ENCODE results near the gene ZNF592.

Gene ZNF592

DNA sequence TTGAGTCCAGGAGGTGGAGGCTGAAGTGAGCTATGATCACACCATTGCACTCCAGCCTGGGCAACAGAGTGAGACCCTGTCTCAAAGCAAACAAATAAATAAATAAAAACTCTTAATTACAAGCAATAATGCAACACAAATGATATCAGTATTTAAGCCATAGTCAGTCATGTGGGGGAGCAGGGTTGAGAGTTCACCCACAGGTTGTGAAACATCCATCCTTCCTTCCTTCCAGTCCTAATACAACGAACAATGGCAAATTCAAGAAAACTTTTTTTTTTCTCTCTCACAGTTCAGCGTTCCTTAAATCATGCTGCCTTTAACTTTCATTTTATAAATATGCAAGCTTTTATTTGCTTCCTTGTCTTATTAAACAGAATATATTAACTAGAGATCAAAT lies 24.1 kb downstream of the ZNF592 start:
- Histone ChIP-seq H3K4me1 (ENCODE audit: control insufficient read depth in 1 of 2, insufficient read depth in 1 of 2, low read depth in 1 of 2, low read length in 1 of 2) (peaks cover 27 to 44% of the 10 kb centered on the region in 2 experiments), H3K27me3 (no peaks in the 10 kb centered on the region), H3K36me3 (peaks cover 27% of the 10 kb centered on the region), H3K9me3 (no peaks in the 10 kb centered on the region), H3K27ac (peak overlapping the region; percentile 64), H3K4me3 (ENCODE audit: low read depth in 1 of 2, low read length in 1 of 2) (no peak overlapping the region)
- TF ChIP-seq, protein P1, sequence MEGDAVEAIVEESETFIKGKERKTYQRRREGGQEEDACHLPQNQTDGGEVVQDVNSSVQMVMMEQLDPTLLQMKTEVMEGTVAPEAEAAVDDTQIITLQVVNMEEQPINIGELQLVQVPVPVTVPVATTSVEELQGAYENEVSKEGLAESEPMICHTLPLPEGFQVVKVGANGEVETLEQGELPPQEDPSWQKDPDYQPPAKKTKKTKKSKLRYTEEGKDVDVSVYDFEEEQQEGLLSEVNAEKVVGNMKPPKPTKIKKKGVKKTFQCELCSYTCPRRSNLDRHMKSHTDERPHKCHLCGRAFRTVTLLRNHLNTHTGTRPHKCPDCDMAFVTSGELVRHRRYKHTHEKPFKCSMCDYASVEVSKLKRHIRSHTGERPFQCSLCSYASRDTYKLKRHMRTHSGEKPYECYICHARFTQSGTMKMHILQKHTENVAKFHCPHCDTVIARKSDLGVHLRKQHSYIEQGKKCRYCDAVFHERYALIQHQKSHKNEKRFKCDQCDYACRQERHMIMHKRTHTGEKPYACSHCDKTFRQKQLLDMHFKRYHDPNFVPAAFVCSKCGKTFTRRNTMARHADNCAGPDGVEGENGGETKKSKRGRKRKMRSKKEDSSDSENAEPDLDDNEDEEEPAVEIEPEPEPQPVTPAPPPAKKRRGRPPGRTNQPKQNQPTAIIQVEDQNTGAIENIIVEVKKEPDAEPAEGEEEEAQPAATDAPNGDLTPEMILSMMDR (IDR thresholded peaks at IDR 0.05): no peak

DNA sequence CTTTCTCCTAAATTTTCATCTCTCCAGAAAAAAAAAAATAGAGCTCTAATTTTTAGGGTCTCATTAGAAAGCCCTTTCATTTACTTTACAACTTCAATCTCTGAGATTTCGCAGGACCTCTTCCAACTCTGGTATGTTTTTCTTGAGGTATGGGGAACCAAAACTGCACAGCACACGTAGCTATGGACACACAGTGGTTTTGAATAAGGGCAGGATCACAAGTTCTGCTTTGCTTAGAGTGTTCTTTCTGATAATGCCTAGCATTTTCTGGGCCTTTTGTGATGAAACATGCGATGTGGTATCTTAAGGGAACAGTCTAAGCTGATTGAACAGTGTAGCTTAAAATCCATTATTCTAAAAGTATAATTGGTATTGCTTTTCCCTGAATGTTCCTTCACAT lies 25.3 kb downstream of the ZNF592 start:
- Histone ChIP-seq H3K36me3 (peaks cover 31% of the 10 kb centered on the region), H3K4me1 (ENCODE audit: control insufficient read depth in 1 of 2, insufficient read depth in 1 of 2, low read depth in 1 of 2, low read length in 1 of 2) (peaks cover 27 to 44% of the 10 kb centered on the region in 2 experiments), H3K9me3 (no peaks in the 10 kb centered on the region), H3K27ac (peak overlapping the region; percentile 60), H3K4me3 (ENCODE audit: low read depth in 1 of 2, low read length in 1 of 2) (no peak overlapping the region), H3K27me3 (no peaks in the 10 kb centered on the region)
- TF ChIP-seq, protein P1 (IDR thresholded peaks at IDR 0.05): no peak

DNA sequence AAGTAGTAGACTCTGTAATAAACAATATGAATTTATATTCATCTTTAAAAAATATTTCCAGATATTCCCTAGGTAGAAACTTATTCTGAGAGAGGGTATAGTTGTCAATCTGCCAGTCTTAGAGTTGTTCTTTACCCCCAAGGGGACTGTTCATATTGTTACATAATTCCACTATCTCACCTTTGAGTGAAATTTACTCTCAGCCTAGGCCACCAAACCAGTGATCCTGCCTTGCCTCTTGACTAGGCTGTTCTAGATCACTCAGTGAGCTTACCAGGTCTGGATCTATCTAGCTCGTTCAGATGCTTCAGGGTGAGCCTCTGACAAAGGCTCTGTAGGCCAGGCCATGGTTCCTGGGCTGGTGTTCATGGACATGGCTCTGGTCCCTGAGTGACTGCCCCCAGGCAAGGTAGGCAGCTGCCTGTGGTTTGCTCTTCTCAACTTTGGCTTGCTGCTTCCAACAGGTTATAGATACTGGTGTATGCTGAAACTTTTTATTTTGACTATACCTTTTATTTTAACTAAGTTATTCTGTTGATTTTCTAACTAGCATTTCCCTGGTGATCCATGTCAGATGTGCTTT lies 27.6 kb downstream of the ZNF592 start:
- TF ChIP-seq, protein P1 (IDR thresholded peaks at IDR 0.05): no peak
- H3K27ac ChIP-seq: no peak overlapping the region
- H3K4me3 ChIP-seq (ENCODE audit: low read depth in 1 of 2, low read length in 1 of 2): no peak overlapping the region
- peaks cover 16% of the 10 kb centered on the region for H3K36me3 ChIP-seq
- H3K4me1 ChIP-seq (ENCODE audit: control insufficient read depth in 1 of 2, insufficient read depth in 1 of 2, low read depth in 1 of 2, low read length in 1 of 2): peaks cover 27 to 34% of the 10 kb centered on the region in 2 experiments
- H3K27me3 ChIP-seq: no peaks in the 10 kb centered on the region
- H3K9me3 ChIP-seq: no peaks in the 10 kb centered on the region

DNA sequence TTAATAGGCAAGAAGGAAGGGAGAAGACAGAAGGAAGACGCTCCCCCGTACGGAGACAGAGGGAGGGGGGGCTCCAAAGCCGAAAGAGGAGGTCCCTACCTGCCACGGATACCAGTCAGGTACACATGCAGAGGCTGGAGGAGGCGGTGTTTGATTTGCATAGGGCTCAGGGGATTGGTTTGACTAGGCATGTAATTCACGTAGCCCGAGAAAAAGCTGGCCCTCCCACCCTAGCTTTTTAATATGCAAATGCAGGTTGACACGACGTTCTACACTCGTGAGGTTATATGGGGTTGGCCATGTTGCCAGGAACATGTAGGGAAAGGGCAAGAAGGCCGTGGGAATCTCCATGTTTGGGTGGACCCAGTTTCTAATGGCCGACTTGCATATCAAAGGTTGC lies 29.8 kb downstream of the ZNF592 start:
- TF ChIP-seq, protein P1 (IDR thresholded peaks at IDR 0.05): no peak
- Histone ChIP-seq H3K27ac (no peak overlapping the region), H3K27me3 (no peaks in the 10 kb centered on the region), H3K4me3 (ENCODE audit: low read depth in 1 of 2, low read length in 1 of 2) (no peak overlapping the region), H3K9me3 (no peaks in the 10 kb centered on the region), H3K36me3 (peaks cover 31% of the 10 kb centered on the region), H3K4me1 (ENCODE audit: control insufficient read depth in 1 of 2, insufficient read depth in 1 of 2, low read depth in 1 of 2, low read length in 1 of 2) (peaks cover 9 to 12% of the 10 kb centered on the region in 2 experiments)

DNA sequence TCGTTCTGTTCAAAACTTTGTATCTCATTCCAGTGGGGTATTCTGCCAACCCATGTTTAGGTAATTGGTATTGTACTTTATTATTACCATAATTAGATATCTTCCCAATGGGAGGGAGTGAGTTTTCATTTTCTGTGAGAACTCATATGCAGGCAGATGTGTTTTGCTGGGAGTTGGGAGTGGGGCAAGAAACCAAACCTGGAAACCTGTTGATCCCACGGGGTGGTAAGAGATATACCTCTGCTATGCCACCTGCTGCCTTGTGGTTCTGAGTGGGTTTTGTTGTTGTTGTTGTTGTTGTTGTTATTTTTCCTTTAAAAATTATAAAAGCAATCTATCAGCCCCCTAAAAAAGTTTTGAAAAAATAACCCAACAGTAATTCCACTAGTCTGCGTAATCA lies 32.1 kb downstream of the ZNF592 start:
- H3K36me3 ChIP-seq: peaks cover 50% of the 10 kb centered on the region
- H3K4me1 ChIP-seq (ENCODE audit: control insufficient read depth in 1 of 2, insufficient read depth in 1 of 2, low read depth in 1 of 2, low read length in 1 of 2): peaks cover 0 to 3% of the 10 kb centered on the region in 2 experiments
- H3K27me3 ChIP-seq: no peaks in the 10 kb centered on the region
- TF ChIP-seq, protein P1 (IDR thresholded peaks at IDR 0.05): no peak
- no peaks in the 10 kb centered on the region for H3K9me3 ChIP-seq
- no peak overlapping the region for H3K4me3 ChIP-seq (ENCODE audit: low read depth in 1 of 2, low read length in 1 of 2)
- no peak overlapping the region for H3K27ac ChIP-seq
